Gastrocnemius medialis (tissue), 4 donors: ENCODE measurements around the gene WDFY3.

Source experiments
- POLR2A ChIP-seq, 2 donors: fragments of 450-650 bp; IDR thresholded peaks; one replicate each; pipeline ENCODE4 v1.6.1; 2017; ENCODE audit warnings: antibody characterized with exemption in 2 of 2, mild to moderate bottlenecking in 2 of 2, moderate library complexity in 2 of 2
- TF ChIP-seq, protein P1 (sequence below), 5 experiments: fragments of 450-650 bp in 3 of 5; fragments of 200-600 bp in 2 of 5; sonication (generic) in 2 of 5; IDR thresholded peaks in 4 of 5; conservative IDR thresholded peaks in 1 of 5; 1 replicate in 4 of 5; 2 replicates in 1 of 5; pipeline ENCODE4 v1.5.1; 2016 to 2019; ENCODE audit warnings: antibody characterized with exemption in 5 of 5, mild to moderate bottlenecking in 3 of 5, moderate library complexity in 3 of 5

- TF ChIP-seq, protein P1, sequence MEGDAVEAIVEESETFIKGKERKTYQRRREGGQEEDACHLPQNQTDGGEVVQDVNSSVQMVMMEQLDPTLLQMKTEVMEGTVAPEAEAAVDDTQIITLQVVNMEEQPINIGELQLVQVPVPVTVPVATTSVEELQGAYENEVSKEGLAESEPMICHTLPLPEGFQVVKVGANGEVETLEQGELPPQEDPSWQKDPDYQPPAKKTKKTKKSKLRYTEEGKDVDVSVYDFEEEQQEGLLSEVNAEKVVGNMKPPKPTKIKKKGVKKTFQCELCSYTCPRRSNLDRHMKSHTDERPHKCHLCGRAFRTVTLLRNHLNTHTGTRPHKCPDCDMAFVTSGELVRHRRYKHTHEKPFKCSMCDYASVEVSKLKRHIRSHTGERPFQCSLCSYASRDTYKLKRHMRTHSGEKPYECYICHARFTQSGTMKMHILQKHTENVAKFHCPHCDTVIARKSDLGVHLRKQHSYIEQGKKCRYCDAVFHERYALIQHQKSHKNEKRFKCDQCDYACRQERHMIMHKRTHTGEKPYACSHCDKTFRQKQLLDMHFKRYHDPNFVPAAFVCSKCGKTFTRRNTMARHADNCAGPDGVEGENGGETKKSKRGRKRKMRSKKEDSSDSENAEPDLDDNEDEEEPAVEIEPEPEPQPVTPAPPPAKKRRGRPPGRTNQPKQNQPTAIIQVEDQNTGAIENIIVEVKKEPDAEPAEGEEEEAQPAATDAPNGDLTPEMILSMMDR (IDR thresholded peaks at IDR 0.05 in 4 of 5, conservative IDR thresholded peaks at IDR 0.05 in 1 of 5), result no peak
- TF ChIP-seq POLR2A (IDR thresholded peaks at IDR 0.05), result no peak
These were observed 294.3 kb downstream of the WDFY3 start for GRCh38 chr4:84672177-84672576.
